Measurements from ENCODE around the gene MGMT. TPM values are rescaled to one million over a fixed set of nuclear protein-coding genes. Genes with fewer than 3 reads are reported as not detected.

The MGMT gene
- polyA plus RNA-seq, 1 donor from 2014 or later = 0.94 TPM

DNA sequence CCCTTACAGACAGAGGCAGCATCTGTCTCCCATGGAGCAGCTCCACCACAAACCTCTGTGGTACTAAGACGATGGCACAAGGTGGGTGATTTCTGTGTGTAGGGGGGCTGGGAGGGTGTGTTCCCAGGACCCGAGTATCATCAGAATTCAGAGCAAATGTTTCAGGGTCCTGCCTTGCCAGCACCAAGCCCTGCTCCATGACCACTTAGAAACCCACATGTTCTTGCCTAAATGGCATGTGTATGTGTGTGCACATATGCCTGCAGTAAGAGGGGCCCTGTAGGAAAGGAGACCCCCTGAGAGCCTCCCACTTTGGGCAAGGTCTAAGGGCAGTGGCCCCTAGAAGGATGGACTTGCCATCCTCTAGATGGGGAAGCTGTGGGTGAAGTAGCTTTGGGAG is 17.1 kb upstream of the MGMT start:
- TF ChIP-seq MXI1 (conservative IDR thresholded peaks at IDR 0.05; ENCODE audit: poor library complexity, severe bottlenecking) (no peak), EZH2 (IDR thresholded peaks at IDR 0.05; ENCODE audit: borderline replicate concordance, insufficient read depth, low read length, poor library complexity, severe bottlenecking) (no peak), SMC3 (conservative IDR thresholded peaks at IDR 0.05; ENCODE audit: poor library complexity) (no peak), TAF1 (IDR thresholded peaks at IDR 0.05; ENCODE audit: low read depth) (no peak), POLR2AphosphoS5 (IDR thresholded peaks at IDR 0.05) (no peak), RAD21 (conservative IDR thresholded peaks at IDR 0.05) (no peak), EP300 (conservative IDR thresholded peaks at IDR 0.05; ENCODE audit: poor library complexity, severe bottlenecking) (no peak)
- TF ChIP-seq, protein P1, sequence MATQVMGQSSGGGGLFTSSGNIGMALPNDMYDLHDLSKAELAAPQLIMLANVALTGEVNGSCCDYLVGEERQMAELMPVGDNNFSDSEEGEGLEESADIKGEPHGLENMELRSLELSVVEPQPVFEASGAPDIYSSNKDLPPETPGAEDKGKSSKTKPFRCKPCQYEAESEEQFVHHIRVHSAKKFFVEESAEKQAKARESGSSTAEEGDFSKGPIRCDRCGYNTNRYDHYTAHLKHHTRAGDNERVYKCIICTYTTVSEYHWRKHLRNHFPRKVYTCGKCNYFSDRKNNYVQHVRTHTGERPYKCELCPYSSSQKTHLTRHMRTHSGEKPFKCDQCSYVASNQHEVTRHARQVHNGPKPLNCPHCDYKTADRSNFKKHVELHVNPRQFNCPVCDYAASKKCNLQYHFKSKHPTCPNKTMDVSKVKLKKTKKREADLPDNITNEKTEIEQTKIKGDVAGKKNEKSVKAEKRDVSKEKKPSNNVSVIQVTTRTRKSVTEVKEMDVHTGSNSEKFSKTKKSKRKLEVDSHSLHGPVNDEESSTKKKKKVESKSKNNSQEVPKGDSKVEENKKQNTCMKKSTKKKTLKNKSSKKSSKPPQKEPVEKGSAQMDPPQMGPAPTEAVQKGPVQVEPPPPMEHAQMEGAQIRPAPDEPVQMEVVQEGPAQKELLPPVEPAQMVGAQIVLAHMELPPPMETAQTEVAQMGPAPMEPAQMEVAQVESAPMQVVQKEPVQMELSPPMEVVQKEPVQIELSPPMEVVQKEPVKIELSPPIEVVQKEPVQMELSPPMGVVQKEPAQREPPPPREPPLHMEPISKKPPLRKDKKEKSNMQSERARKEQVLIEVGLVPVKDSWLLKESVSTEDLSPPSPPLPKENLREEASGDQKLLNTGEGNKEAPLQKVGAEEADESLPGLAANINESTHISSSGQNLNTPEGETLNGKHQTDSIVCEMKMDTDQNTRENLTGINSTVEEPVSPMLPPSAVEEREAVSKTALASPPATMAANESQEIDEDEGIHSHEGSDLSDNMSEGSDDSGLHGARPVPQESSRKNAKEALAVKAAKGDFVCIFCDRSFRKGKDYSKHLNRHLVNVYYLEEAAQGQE (IDR thresholded peaks at IDR 0.05; ENCODE audit: borderline replicate concordance) = no peak
- TF ChIP-seq, protein P2, sequence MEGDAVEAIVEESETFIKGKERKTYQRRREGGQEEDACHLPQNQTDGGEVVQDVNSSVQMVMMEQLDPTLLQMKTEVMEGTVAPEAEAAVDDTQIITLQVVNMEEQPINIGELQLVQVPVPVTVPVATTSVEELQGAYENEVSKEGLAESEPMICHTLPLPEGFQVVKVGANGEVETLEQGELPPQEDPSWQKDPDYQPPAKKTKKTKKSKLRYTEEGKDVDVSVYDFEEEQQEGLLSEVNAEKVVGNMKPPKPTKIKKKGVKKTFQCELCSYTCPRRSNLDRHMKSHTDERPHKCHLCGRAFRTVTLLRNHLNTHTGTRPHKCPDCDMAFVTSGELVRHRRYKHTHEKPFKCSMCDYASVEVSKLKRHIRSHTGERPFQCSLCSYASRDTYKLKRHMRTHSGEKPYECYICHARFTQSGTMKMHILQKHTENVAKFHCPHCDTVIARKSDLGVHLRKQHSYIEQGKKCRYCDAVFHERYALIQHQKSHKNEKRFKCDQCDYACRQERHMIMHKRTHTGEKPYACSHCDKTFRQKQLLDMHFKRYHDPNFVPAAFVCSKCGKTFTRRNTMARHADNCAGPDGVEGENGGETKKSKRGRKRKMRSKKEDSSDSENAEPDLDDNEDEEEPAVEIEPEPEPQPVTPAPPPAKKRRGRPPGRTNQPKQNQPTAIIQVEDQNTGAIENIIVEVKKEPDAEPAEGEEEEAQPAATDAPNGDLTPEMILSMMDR (IDR thresholded peaks at IDR 0.05; ENCODE audit: poor library complexity, severe bottlenecking) = no peak
- Histone ChIP-seq H3K4me2 (ENCODE audit: low read length) (no peak overlapping the region), H3K4me3 (ENCODE audit: low read length) (no peak overlapping the region)

DNA sequence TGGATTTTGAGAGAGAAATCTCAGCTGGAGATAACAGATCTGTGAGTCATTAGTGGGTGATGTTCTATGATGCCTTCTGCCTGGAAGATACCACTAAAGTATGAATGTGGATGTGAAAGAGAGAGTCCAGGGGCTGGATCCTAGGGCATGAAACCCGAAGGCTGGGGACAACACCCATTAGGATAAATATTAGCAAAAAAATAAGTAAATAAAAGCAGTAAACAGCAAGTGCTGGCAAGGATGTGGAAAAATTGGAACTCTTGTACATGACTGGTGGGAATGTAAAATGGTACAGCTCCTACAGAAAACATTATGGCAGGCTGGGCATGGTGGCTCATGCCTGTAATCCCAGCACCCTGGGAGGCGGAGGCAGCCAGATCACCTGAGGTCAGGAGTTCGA is 16.6 kb upstream of the MGMT start:
- H3K27ac ChIP-seq (ENCODE audit: low read length) = no peak overlapping the region
- H3K4me3 ChIP-seq (ENCODE audit: low read length) = no peak overlapping the region

More for the DNA sequence above, 17.1 kb upstream of the MGMT start:
- no peaks in the 10 kb centered on the region for H3K9me2 ChIP-seq (ENCODE audit: insufficient read depth, low read length)
- H3F3A ChIP-seq (ENCODE audit: insufficient read depth, low read length, poor library complexity, severe bottlenecking) = no peaks in the 10 kb centered on the region
- no peaks in the 10 kb centered on the region for H4K20me1 ChIP-seq (ENCODE audit: insufficient read depth)
- no peak overlapping the region for H2AFZ ChIP-seq (ENCODE audit: low read depth, low read length)
- no peaks in the 10 kb centered on the region for H3K79me2 ChIP-seq (replicated peaks; ENCODE audit: insufficient read depth, low read length)
- H3K9me3 ChIP-seq (ENCODE audit: low read length) = no peaks in the 10 kb centered on the region
- no peak overlapping the region for H3K9ac ChIP-seq (ENCODE audit: low read length)
- H3K36me3 ChIP-seq (ENCODE audit: insufficient read depth, low read length) = no peaks in the 10 kb centered on the region
- no peak overlapping the region for H3K27ac ChIP-seq (ENCODE audit: low read length)
- no peaks in the 10 kb centered on the region for H3K27me3 ChIP-seq (ENCODE audit: insufficient read depth, low read depth, low read length)

More for the DNA sequence above, 16.6 kb upstream of the MGMT start:
- TF ChIP-seq, protein P2 (IDR thresholded peaks at IDR 0.05; ENCODE audit: poor library complexity, severe bottlenecking) = no peak
- TF ChIP-seq SMC3 (conservative IDR thresholded peaks at IDR 0.05; ENCODE audit: poor library complexity) = no peak
- TF ChIP-seq EZH2 (IDR thresholded peaks at IDR 0.05; ENCODE audit: borderline replicate concordance, insufficient read depth, low read length, poor library complexity, severe bottlenecking) = no peak
- no peak for TF ChIP-seq MXI1 (conservative IDR thresholded peaks at IDR 0.05; ENCODE audit: poor library complexity, severe bottlenecking)
- no peak for TF ChIP-seq POLR2AphosphoS5 (IDR thresholded peaks at IDR 0.05)
- no peak for TF ChIP-seq EP300 (conservative IDR thresholded peaks at IDR 0.05; ENCODE audit: poor library complexity, severe bottlenecking)
- no peak for TF ChIP-seq TAF1 (IDR thresholded peaks at IDR 0.05; ENCODE audit: low read depth)
- TF ChIP-seq RAD21 (conservative IDR thresholded peaks at IDR 0.05) = no peak
- TF ChIP-seq, protein P1 (IDR thresholded peaks at IDR 0.05; ENCODE audit: borderline replicate concordance) = no peak
- no peaks in the 10 kb centered on the region for H3K9me3 ChIP-seq (ENCODE audit: low read length)
- H3F3A ChIP-seq (ENCODE audit: insufficient read depth, low read length, poor library complexity, severe bottlenecking) = no peaks in the 10 kb centered on the region
- no peak overlapping the region for H3K9ac ChIP-seq (ENCODE audit: low read length)
- no peaks in the 10 kb centered on the region for H3K27me3 ChIP-seq (ENCODE audit: insufficient read depth, low read depth, low read length)
- H2AFZ ChIP-seq (ENCODE audit: low read depth, low read length) = no peak overlapping the region
- H3K79me2 ChIP-seq (replicated peaks; ENCODE audit: insufficient read depth, low read length) = no peaks in the 10 kb centered on the region
- no peaks in the 10 kb centered on the region for H3K9me2 ChIP-seq (ENCODE audit: insufficient read depth, low read length)
- H3K36me3 ChIP-seq (ENCODE audit: insufficient read depth, low read length) = no peaks in the 10 kb centered on the region
- no peaks in the 10 kb centered on the region for H4K20me1 ChIP-seq (ENCODE audit: insufficient read depth)
- H3K4me2 ChIP-seq (ENCODE audit: low read length) = no peak overlapping the region

Measured in neural cell (in vitro differentiated cells).